WTC11 (cell line): ENCODE results near the gene PRCC. TPM values are rescaled to one million over a fixed set of nuclear protein-coding genes. Genes with fewer than 3 reads are reported as not detected.

ENCODE experiments used
- ATAC-seq: fragments of 200-7000 bp; cut with Tn5 transposase; 2 replicates; pipeline ENCODE4 v1.10.0; 2021; ENCODE audit warnings: mild to moderate bottlenecking, moderate library complexity
- CTCF ChIA-PET: fragments of 300-600 bp; sonication (Branson Sonifier 250); formaldehyde crosslinking; loops from one replicate; lab custom pipeline; 2021; ENCODE audit warnings: antibody characterized with exemption; lab: Charles Lee
- POLR2A ChIA-PET: fragments of 350-600 bp; sonication (Branson Sonifier 250); formaldehyde crosslinking; loops from one replicate; lab custom pipeline; 2021; ENCODE audit warnings: antibody characterized with exemption; lab: Charles Lee
- DNase-seq: peaks from one replicate; pipeline ENCODE4 v3.0.0; 2021; ENCODE audit warnings: low spot score
- H3K27ac Mint-ChIP-seq: 2 replicates; pipeline ENCODE4 v1.8.0; 2021; ENCODE audit warnings: mixed read lengths
- H3K27me3 Mint-ChIP-seq: 2 replicates; pipeline ENCODE4 v1.8.0; 2021; ENCODE audit warnings: low read depth, mild to moderate bottlenecking, moderate library complexity, mixed read lengths
- H3K36me3 Mint-ChIP-seq: 2 replicates; pipeline ENCODE4 v1.8.0; 2021; ENCODE audit warnings: mixed read lengths
- H3K4me1 Mint-ChIP-seq: 2 replicates; pipeline ENCODE4 v1.8.0; 2022; ENCODE audit warnings: mixed read lengths
- H3K4me3 Mint-ChIP-seq: 2 replicates; pipeline ENCODE4 v1.8.0; 2021; ENCODE audit warnings: mild to moderate bottlenecking, moderate library complexity, mixed read lengths
- H3K9me3 Mint-ChIP-seq: 2 replicates; pipeline ENCODE4 v1.8.0; 2021; ENCODE audit warnings: mixed read lengths
- ARID4B ChIP-seq: sonication (generic); formaldehyde crosslinking; IDR thresholded peaks from 2 replicates; pipeline ENCODE4 v1.8.0; 2023; ENCODE audit warnings: missing genetic modification reagents, mild to moderate bottlenecking, borderline replicate concordance
- ETV6 ChIP-seq: sonication (generic); formaldehyde crosslinking; IDR thresholded peaks from 2 replicates; pipeline ENCODE4 v1.8.1; 2022; ENCODE audit warnings: mild to moderate bottlenecking, missing genetic modification reagents
- HMGA2 ChIP-seq: fragments of 250-450 bp; sonication (Bioruptor Pico); IDR thresholded peaks from 2 replicates; pipeline ENCODE4 v1.4.0; 2021; ENCODE audit warnings: mild to moderate bottlenecking, moderate library complexity
- IRF2 ChIP-seq: sonication (generic); formaldehyde crosslinking; IDR thresholded peaks from 2 replicates; pipeline ENCODE4 v1.8.0; 2022; ENCODE audit warnings: low read depth, missing genetic modification reagents, borderline replicate concordance
- KAT7 ChIP-seq: sonication (generic); formaldehyde crosslinking; IDR thresholded peaks from 2 replicates; pipeline ENCODE4 v1.8.1; 2023; ENCODE audit warnings: missing genetic modification reagents, mild to moderate bottlenecking, borderline replicate concordance
- MAX ChIP-seq: sonication (generic); formaldehyde crosslinking; IDR thresholded peaks from 2 replicates; pipeline ENCODE4 v1.8.0; 2022; ENCODE audit warnings: mild to moderate bottlenecking, missing genetic modification reagents
- NR1H2 ChIP-seq: sonication (generic); formaldehyde crosslinking; IDR thresholded peaks from 2 replicates; pipeline ENCODE4 v1.9.0; 2021; ENCODE audit warnings: mild to moderate bottlenecking, moderate library complexity, missing genetic modification reagents
- RELA ChIP-seq: sonication (generic); formaldehyde crosslinking; IDR thresholded peaks from 2 replicates; pipeline ENCODE4 v1.8.1; 2022; ENCODE audit warnings: missing genetic modification reagents, mild to moderate bottlenecking, borderline replicate concordance
- USF1 ChIP-seq: sonication (generic); formaldehyde crosslinking; IDR thresholded peaks from 2 replicates; pipeline ENCODE4 v1.8.0; 2022; ENCODE audit warnings: mild to moderate bottlenecking, missing genetic modification reagents
- USF2 ChIP-seq: sonication (generic); formaldehyde crosslinking; IDR thresholded peaks from 2 replicates; pipeline ENCODE4 v1.8.1; 2023; ENCODE audit warnings: mild to moderate bottlenecking, missing genetic modification reagents, moderate library complexity
- ZMAT4 ChIP-seq: fragments of 250-450 bp; sonication (Bioruptor Pico); IDR thresholded peaks from 2 replicates; pipeline ENCODE4 v1.9.0; 2021; ENCODE audit warnings: mild to moderate bottlenecking
- ZNF396 ChIP-seq: fragments of 250-450 bp; sonication (Bioruptor Pico); IDR thresholded peaks from 2 replicates; pipeline ENCODE4 v1.8.0; 2021; ENCODE audit warnings: mild to moderate bottlenecking, moderate library complexity, borderline replicate concordance
- ZNF416 ChIP-seq: fragments of 250-450 bp; sonication (Bioruptor Pico); IDR thresholded peaks from 2 replicates; pipeline ENCODE4 v1.9.0; 2021; ENCODE audit warnings: mild to moderate bottlenecking, inconsistent platforms
- ZNF512 ChIP-seq: sonication (generic); formaldehyde crosslinking; IDR thresholded peaks from 2 replicates; pipeline ENCODE4 v1.8.1; 2022; ENCODE audit warnings: missing genetic modification reagents, borderline replicate concordance
- total RNA-seq: library from RNA; stranded (reverse); gene quantifications from 3 replicates; pipeline ENCODE4 v1.2.3, GENCODE V29; 2021

The PRCC gene
- total RNA-seq, 1 experiment from 2014 or later = 97.4 TPM

GRCh38 chr1:156728599-156729462 is 38.5 kb upstream of the PRCC start, which contains the start of gene ISG20L2 (continued):
- peak; percentile 2; the same call in 1 of the 2 replicates for TF ChIP-seq ARID4B (CRISPR knock-in tag)
- TF ChIP-seq MAX (CRISPR knock-in tag) = peak; percentile 63; the same call in 1 of the 2 replicates
- no peak for TF ChIP-seq KAT7
- TF ChIP-seq ZNF416 (CRISPR knock-in tag) = no peak
- no peak for TF ChIP-seq IRF2 (CRISPR knock-in tag)
- TF ChIP-seq USF2 (CRISPR knock-in tag) = no peak
- TF ChIP-seq, all 79 proteins: peak for 12

GRCh38 chr1:156733989-156734584 is 33.2 kb upstream of the PRCC start:
- H3K4me3 Mint-ChIP-seq = no peak overlapping the region

GRCh38 chr1:156738407-156738806 is 28.9 kb upstream of the PRCC start:
- H3K4me3 Mint-ChIP-seq = no peak overlapping the region
- no peak for TF ChIP-seq ZNF512 (CRISPR knock-in tag)
- TF ChIP-seq ETV6 (CRISPR knock-in tag) = no peak
- TF ChIP-seq ZMAT4 (CRISPR knock-in tag) = no peak
- 0 out of 2 replicates have a peak, but pooled peaks have one; percentile 20 for TF ChIP-seq NR1H2 (CRISPR knock-in tag)
- no peak for TF ChIP-seq ZNF396 (CRISPR knock-in tag)
- no peak for TF ChIP-seq MAX (CRISPR knock-in tag)

More at GRCh38 chr1:156733989-156734584, 33.2 kb upstream of the PRCC start:
- no peak for DNase-seq
- Mint-ChIP-seq H3K27ac (no peak overlapping the region; the same call in 1 of the 2 replicates), H3K27me3 (no peaks in the 10 kb centered on the region), H3K9me3 (no peaks in the 10 kb centered on the region), H3K36me3 (peaks cover 14% of the 10 kb centered on the region; the same call in 1 of the 2 replicates), H3K4me1 (peaks cover 10% of the 10 kb centered on the region)
- ChIA-PET CTCF (interaction anchor here (4.2 kb wide), 1 partner anchor 8 kb away, joined by 14 read pairs; no protein-coding TSS in a partner anchor), POLR2A (interaction anchor here (0.6 kb wide), 1 partner anchor 28 kb away, joined by 4 read pairs; no protein-coding TSS in a partner anchor)
- TF ChIP-seq IRF2 (CRISPR knock-in tag) = no peak
- no peak for TF ChIP-seq USF1 (CRISPR knock-in tag)
- TF ChIP-seq RELA (CRISPR knock-in tag) = no peak
- no peak for TF ChIP-seq HMGA2 (CRISPR knock-in tag)
- no peak for ATAC-seq

More at GRCh38 chr1:156738407-156738806, 28.9 kb upstream of the PRCC start:
- no peaks in the 10 kb centered on the region for H3K27me3 Mint-ChIP-seq
- no peak for DNase-seq
- ATAC-seq = no peak
- H3K4me1 Mint-ChIP-seq = peaks cover 14% of the 10 kb centered on the region
- ChIA-PET CTCF (interaction anchor here (1.0 to 1.1 kb wide), 2 partner anchors 12 to 49 kb away, joined by 3 read pairs; no protein-coding TSS in a partner anchor), POLR2A (no interaction called here)
- peaks cover 20% of the 10 kb centered on the region for H3K36me3 Mint-ChIP-seq
- no peaks in the 10 kb centered on the region for H3K9me3 Mint-ChIP-seq
- no peak overlapping the region for H3K27ac Mint-ChIP-seq
